GM19043 (cell line): ENCODE measurements around the gene RNF32.

ENCODE experiments used
- ATAC-seq: cut with Tn5 transposase; IDR thresholded peaks from one replicate; pipeline ENCODE4 v1.9.1; 2021; ENCODE audit warnings: low read depth; ENCODE audit not compliant: unreplicated experiment

Gene RNF32

GRCh38 chr7:156640257-156640948 is at the start of gene RNF32:
Gene RNF32 (plus strand): TSS chr7:156640774. CDS start chr7:156643878, 3,104 bp downstream.
- ATAC-seq, result peak; percentile 77

- no peak for ATAC-seq
These were observed 48.3 kb upstream of the RNF32 start for GRCh38 chr7:156592155-156592884.

GRCh38 chr7:156594283-156595080 is 46.1 kb upstream of the RNF32 start:
- ATAC-seq, result no peak

GRCh38 chr7:156600496-156600895 is 40.1 kb upstream of the RNF32 start:
- no peak for ATAC-seq

- no peak for ATAC-seq
These were observed 38.3 kb upstream of the RNF32 start for GRCh38 chr7:156602283-156602682.

GRCh38 chr7:156603011-156603410 is 37.6 kb upstream of the RNF32 start:
- no peak for ATAC-seq

GRCh38 chr7:156603629-156604028 is 36.9 kb upstream of the RNF32 start:
- no peak for ATAC-seq

GRCh38 chr7:156604311-156604710 is 36.3 kb upstream of the RNF32 start:
- ATAC-seq, result no peak

- ATAC-seq, result no peak
These were observed 35.5 kb upstream of the RNF32 start for GRCh38 chr7:156604836-156605695.

GRCh38 chr7:156606135-156606534 is 34.4 kb upstream of the RNF32 start:
- ATAC-seq, result no peak

GRCh38 chr7:156606691-156607331 is 33.8 kb upstream of the RNF32 start:
- no peak for ATAC-seq

- no peak for ATAC-seq
These were observed 33.0 kb upstream of the RNF32 start for GRCh38 chr7:156607332-156608172.

- no peak for ATAC-seq
These were observed 32.4 kb upstream of the RNF32 start for GRCh38 chr7:156608173-156608478.

- ATAC-seq, result no peak
These were observed 31.3 kb upstream of the RNF32 start for GRCh38 chr7:156609010-156609877.

- no peak for ATAC-seq
These were observed 30.4 kb upstream of the RNF32 start for GRCh38 chr7:156610130-156610529.

GRCh38 chr7:156610601-156611000 is 30.0 kb upstream of the RNF32 start:
- no peak for ATAC-seq

GRCh38 chr7:156611014-156612010 is 29.3 kb upstream of the RNF32 start:
- no peak for ATAC-seq
